HL-60 (cell line): ENCODE results near the gene DAP.

Experiments
- DNase-seq, 2 experiments: peaks; one replicate each; pipeline ENCODE4 v3.0.0-alpha.2; 2010 to 2020; ENCODE audit warnings: low read depth in 1 of 2, low spot score in 1 of 2
- H3K27ac ChIP-seq: fragments of 250-450 bp; sonication (Bioruptor Pico); replicated peaks from 2 replicates; pipeline ENCODE4 v1.5.1; 2020; ENCODE audit warnings: mild to moderate bottlenecking, moderate library complexity
- H3K27me3 ChIP-seq: fragments of 250-450 bp; sonication (Bioruptor Pico); 2 replicates; pipeline ENCODE4 v1.5.1; 2021; ENCODE audit warnings: mild to moderate bottlenecking, moderate library complexity; ENCODE audit not compliant: insufficient read depth, poor library complexity, severe bottlenecking
- H3K4me3 ChIP-seq: replicated peaks from 2 replicates; pipeline ENCODE4 v1.5.1; 2011; ENCODE audit warnings: mild to moderate bottlenecking, control low read depth, low read length; ENCODE audit not compliant: insufficient read depth
- GABPA ChIP-seq: IDR thresholded peaks from 2 replicates; pipeline ENCODE4 v1.6.1; 2012; ENCODE audit warnings: low read depth
- POLR2AphosphoS5 ChIP-seq: IDR thresholded peaks from 2 replicates; pipeline ENCODE4 v1.6.1; 2012; ENCODE audit warnings: low read depth
- SPI1 ChIP-seq: IDR thresholded peaks from 2 replicates; pipeline ENCODE4 v1.6.1; 2012; ENCODE audit warnings: low read depth, mild to moderate bottlenecking, borderline replicate concordance
- TF ChIP-seq, protein P1 (sequence below): IDR thresholded peaks from one replicate; pipeline ENCODE4 v1.5.1; 2011; ENCODE audit warnings: low read length, control low read depth, inconsistent platforms; ENCODE audit not compliant: insufficient read depth
- TF ChIP-seq, protein P2 (sequence below): IDR thresholded peaks from 2 replicates; pipeline ENCODE4 v1.6.1; 2012; ENCODE audit warnings: low read depth; ENCODE audit not compliant: insufficient replicate concordance

The DAP gene

DNA sequence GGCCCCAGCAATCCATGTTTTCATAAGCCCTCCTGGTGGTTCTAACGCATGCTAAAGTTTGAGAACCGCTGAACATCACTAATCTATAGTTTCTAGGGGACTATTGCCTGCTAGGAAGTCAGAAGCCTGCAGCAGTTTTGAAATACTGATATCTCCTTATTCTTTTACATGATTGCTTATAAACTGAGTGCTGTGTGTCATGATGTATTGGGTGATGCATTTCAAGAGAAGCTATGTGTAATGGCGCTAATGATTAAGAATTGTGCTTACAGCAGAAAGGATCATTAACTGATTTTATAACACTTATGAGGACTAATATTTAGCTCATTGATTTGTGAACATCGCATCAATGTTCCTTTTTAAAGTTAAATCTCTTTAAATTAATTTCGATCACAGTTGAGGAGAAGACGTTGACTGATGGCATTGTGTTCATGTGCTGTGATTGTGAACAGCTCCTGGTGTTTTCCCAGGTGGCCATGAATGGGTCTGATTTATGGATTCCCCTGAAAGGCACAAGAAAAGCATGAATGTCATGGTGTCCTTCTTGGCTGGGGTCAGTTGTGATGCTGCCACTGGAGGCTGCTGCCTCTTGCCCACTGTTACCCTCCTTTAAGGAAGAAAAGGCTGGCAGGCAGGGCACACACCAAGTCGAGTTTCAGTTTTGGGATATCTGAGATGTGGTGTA lies 12.0 kb upstream of the DAP start:
- H3K27ac ChIP-seq = no peak overlapping the region
- no peak overlapping the region for H3K4me3 ChIP-seq
- TF ChIP-seq, protein P1, sequence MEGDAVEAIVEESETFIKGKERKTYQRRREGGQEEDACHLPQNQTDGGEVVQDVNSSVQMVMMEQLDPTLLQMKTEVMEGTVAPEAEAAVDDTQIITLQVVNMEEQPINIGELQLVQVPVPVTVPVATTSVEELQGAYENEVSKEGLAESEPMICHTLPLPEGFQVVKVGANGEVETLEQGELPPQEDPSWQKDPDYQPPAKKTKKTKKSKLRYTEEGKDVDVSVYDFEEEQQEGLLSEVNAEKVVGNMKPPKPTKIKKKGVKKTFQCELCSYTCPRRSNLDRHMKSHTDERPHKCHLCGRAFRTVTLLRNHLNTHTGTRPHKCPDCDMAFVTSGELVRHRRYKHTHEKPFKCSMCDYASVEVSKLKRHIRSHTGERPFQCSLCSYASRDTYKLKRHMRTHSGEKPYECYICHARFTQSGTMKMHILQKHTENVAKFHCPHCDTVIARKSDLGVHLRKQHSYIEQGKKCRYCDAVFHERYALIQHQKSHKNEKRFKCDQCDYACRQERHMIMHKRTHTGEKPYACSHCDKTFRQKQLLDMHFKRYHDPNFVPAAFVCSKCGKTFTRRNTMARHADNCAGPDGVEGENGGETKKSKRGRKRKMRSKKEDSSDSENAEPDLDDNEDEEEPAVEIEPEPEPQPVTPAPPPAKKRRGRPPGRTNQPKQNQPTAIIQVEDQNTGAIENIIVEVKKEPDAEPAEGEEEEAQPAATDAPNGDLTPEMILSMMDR = no peak
- TF ChIP-seq SPI1 (no peak), GABPA (no peak), POLR2AphosphoS5 (no peak)
- TF ChIP-seq, protein P2, sequence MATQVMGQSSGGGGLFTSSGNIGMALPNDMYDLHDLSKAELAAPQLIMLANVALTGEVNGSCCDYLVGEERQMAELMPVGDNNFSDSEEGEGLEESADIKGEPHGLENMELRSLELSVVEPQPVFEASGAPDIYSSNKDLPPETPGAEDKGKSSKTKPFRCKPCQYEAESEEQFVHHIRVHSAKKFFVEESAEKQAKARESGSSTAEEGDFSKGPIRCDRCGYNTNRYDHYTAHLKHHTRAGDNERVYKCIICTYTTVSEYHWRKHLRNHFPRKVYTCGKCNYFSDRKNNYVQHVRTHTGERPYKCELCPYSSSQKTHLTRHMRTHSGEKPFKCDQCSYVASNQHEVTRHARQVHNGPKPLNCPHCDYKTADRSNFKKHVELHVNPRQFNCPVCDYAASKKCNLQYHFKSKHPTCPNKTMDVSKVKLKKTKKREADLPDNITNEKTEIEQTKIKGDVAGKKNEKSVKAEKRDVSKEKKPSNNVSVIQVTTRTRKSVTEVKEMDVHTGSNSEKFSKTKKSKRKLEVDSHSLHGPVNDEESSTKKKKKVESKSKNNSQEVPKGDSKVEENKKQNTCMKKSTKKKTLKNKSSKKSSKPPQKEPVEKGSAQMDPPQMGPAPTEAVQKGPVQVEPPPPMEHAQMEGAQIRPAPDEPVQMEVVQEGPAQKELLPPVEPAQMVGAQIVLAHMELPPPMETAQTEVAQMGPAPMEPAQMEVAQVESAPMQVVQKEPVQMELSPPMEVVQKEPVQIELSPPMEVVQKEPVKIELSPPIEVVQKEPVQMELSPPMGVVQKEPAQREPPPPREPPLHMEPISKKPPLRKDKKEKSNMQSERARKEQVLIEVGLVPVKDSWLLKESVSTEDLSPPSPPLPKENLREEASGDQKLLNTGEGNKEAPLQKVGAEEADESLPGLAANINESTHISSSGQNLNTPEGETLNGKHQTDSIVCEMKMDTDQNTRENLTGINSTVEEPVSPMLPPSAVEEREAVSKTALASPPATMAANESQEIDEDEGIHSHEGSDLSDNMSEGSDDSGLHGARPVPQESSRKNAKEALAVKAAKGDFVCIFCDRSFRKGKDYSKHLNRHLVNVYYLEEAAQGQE = no peak
- DNase-seq = no peak
- no peaks in the 10 kb centered on the region for H3K27me3 ChIP-seq

DNA sequence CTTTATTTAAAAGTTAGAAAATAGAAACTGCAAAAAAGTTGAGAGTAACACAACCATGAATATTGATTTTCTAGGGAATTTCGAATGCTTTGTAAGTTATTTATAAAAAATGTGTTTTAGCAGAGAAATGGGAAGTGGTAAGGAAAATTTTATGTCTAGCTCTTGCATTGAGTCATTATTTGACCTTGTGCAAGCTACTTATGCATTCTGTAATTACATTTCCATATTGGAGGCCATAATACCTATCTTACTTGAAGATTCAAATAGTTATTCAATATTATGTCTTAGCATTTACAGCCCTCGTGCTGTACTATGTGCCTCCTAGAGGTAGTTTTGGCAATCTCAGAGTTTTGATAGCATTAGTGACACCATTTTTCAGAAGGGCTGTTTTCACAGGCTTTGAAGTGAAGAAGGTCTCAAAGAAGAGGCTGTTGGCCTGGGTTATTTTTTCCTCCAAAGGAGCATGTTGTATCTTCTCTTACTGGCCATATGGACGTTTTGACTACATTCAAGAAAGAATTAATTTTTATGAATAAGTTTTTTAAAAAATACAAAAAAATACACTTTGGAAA lies 7.4 kb upstream of the DAP start:
- DNase-seq = no peak
- Histone ChIP-seq H3K27ac (peak overlapping the region; percentile 2; the same call in 1 of the 2 replicates), H3K4me3 (no peak overlapping the region), H3K27me3 (no peaks in the 10 kb centered on the region)
- TF ChIP-seq SPI1 (peak; percentile 65), GABPA (no peak)

DNA sequence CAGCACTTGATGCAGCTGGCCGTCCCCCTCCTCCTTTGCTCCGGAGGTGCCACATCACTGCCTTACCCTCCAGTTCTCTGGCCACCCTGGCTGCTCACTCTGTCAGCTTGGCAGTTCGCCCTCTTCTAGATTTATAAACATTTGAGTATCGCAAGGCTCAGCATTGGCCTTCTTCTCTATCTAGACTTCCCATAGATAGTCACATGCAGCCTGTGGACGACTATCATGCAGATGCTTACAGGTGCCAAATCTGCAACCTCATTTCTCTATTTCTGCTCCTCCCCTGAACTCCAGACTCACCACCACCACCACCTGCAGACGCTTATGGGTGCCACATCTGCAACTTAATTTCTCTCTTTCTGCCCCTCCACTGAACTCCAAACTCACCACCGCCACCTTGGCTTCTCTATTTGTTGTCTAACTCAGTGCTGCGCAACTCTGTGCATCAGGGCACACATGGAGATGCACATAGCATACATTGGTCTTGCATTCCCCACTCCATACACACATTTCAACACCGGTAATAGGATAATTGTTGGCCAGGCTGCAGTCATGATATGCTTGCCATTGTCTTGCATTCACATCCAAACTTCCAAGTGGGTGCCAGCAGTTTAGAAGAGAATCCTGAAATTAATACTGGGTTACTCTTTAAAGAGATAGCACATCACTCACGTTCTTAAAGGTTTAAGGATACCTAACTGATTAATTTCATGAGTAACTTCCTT lies 1.9 kb upstream of the DAP start:
- TF ChIP-seq, protein P2 = no peak
- no peak for TF ChIP-seq POLR2AphosphoS5
- TF ChIP-seq GABPA = no peak
- TF ChIP-seq SPI1 = no peak
- TF ChIP-seq, protein P1 = no peak
- Histone ChIP-seq H3K27me3 (no peaks in the 10 kb centered on the region), H3K27ac (peak overlapping the region; percentile 91), H3K4me3 (no peak overlapping the region)
- peak in 1 of 2 experiments; percentile 62 for DNase-seq

DNA sequence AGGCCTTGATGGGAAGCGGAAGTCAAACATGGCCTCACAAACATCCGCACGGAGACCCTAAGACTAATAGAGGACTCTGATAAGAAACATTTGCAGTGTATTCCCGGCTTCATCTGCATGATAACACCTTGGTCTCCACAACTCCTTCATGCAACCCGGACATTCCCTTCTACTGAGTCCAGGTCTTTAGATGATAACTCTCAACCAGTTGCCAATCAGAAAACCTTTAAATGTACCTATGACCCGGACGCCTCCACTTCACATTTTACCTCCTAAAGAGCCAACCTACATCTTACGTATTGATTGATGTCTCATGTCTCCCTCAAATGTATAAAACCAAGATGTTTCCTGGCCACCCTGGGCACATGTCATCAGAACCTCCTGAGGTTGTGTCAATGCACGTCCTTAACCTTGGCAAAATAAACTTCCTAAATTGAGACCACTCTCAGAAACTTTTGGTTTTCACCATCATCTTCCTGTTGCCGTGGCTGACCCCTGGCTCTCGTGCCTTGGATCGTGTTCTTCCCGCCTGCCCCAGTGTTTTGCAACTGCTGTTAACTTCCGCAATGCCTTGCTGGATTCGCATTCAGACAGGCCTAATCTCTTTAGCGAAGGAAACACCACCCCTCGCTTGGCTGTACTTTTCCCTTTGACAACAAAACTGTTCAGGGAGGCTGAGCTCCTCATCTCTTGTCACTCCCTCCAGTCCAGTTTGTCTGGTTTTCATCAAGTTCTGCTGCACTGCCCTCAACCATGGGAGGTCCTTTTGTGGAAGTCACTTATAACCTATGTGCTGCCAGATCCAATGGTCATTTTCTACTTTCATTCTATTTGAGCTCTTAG lies 1.1 kb upstream of the DAP start:
- Histone ChIP-seq H3K4me3 (no peak overlapping the region; the same call in 1 of the 2 replicates), H3K27me3 (no peaks in the 10 kb centered on the region), H3K27ac (peak overlapping the region; percentile 91)
- peak; percentile 56 to 95 for DNase-seq
- TF ChIP-seq POLR2AphosphoS5 (peak; percentile 87), SPI1 (peak; percentile 56; the same call in 1 of the 2 replicates), GABPA (peak; percentile 42; the same call in 1 of the 2 replicates)
- TF ChIP-seq, protein P2 = peak; percentile 32
- TF ChIP-seq, protein P1 = no peak
